CD14-positive monocyte (primary cell): ENCODE results near the gene COG7. TPM values are rescaled to one million over a fixed set of nuclear protein-coding genes. Genes with fewer than 3 reads are reported as not detected.

ENCODE experiments used
- DNase-seq, 3 donors: peaks; one replicate each; pipeline ENCODE4 v3.0.0-alpha.2; 2011 to 2022
- H2AFZ ChIP-seq: 2 replicates; pipeline ENCODE4 v1.6.0; 2012; ENCODE audit warnings: mild to moderate bottlenecking, low read depth, low read length, inconsistent platforms; ENCODE audit not compliant: insufficient read depth, poor library complexity, severe bottlenecking
- H3K27ac ChIP-seq, 2 donors: 1 replicate in 1 of 2; 2 replicates in 1 of 2; pipeline ENCODE4 v1.5.1; 2012 to 2013; ENCODE audit warnings: low read length in 2 of 2, control low read depth in 1 of 2, inconsistent platforms in 1 of 2, low read depth in 1 of 2, mild to moderate bottlenecking in 1 of 2
- H3K27me3 ChIP-seq, 2 donors: one replicate each; pipeline versions ENCODE4 v1.6.0 to v1.6.1; 2011 to 2013; ENCODE audit warnings: low read length in 2 of 2; ENCODE audit not compliant: control insufficient read depth in 2 of 2, insufficient read depth in 2 of 2
- H3K36me3 ChIP-seq, 2 donors: replicated peaks in 1 of 2; 1 replicate in 1 of 2; 2 replicates in 1 of 2; pipeline versions ENCODE4 v1.5.1 to v1.6.1; 2012 to 2013; ENCODE audit warnings: low read length in 2 of 2, control low read depth in 1 of 2, inconsistent platforms in 1 of 2, mild to moderate bottlenecking in 1 of 2; ENCODE audit not compliant: insufficient read depth in 2 of 2, control insufficient read depth in 1 of 2
- H3K4me1 ChIP-seq, 2 donors: 1 replicate in 1 of 2; 2 replicates in 1 of 2; pipeline versions ENCODE4 v1.5.1 to v1.6.1; 2012 to 2013; ENCODE audit warnings: low read length in 2 of 2, control low read depth in 1 of 2, inconsistent platforms in 1 of 2, mild to moderate bottlenecking in 1 of 2, moderate library complexity in 1 of 2; ENCODE audit not compliant: insufficient read depth in 2 of 2, control insufficient read depth in 1 of 2
- H3K4me2 ChIP-seq: replicated peaks from 2 replicates; pipeline ENCODE3; 2012; ENCODE audit warnings: low read length, moderate library complexity, mild to moderate bottlenecking; ENCODE audit not compliant: poor library complexity, severe bottlenecking; ENCODE audit errors: extremely low read depth
- H3K4me3 ChIP-seq, 3 experiments: fragments of 200-600 bp in 1 of 3; sonication (generic) in 1 of 3; replicated peaks in 1 of 3; 1 replicate in 2 of 3; 2 replicates in 1 of 3; pipeline ENCODE4 v1.5.1; 2011 to 2013; ENCODE audit warnings: low read length in 3 of 3, mild to moderate bottlenecking in 3 of 3, control low read depth in 2 of 3, low read depth in 2 of 3, inconsistent platforms in 1 of 3, moderate library complexity in 1 of 3
- H3K79me2 ChIP-seq: 2 replicates; pipeline ENCODE4 v1.6.0; 2012; ENCODE audit warnings: mild to moderate bottlenecking, control low read depth, inconsistent platforms, low read length, moderate library complexity; ENCODE audit not compliant: insufficient read depth
- H3K9ac ChIP-seq: 2 replicates; pipeline ENCODE4 v1.6.0; 2017; ENCODE audit warnings: low read length, mild to moderate bottlenecking; ENCODE audit not compliant: insufficient read depth, poor library complexity, severe bottlenecking
- H3K9me3 ChIP-seq, 2 donors: replicated peaks in 1 of 2; 1 replicate in 1 of 2; 2 replicates in 1 of 2; pipeline versions ENCODE4 v1.5.1 to v1.6.1; 2012 to 2013; ENCODE audit warnings: low read length in 2 of 2, control low read depth in 1 of 2; ENCODE audit not compliant: control insufficient read depth in 1 of 2, insufficient read depth in 1 of 2
- H4K20me1 ChIP-seq: 2 replicates; pipeline ENCODE4 v1.6.0; 2012; ENCODE audit warnings: mild to moderate bottlenecking, low read length, control low read depth, moderate library complexity; ENCODE audit not compliant: insufficient read depth
- H3K27ac Mint-ChIP-seq, 7 donors: one replicate each; pipeline ENCODE4 v1.8.0; 2020; ENCODE audit warnings: mild to moderate bottlenecking in 7 of 7, mixed read lengths in 7 of 7, moderate library complexity in 6 of 7, inconsistent platforms in 2 of 7
- H3K27me3 Mint-ChIP-seq, 3 donors: one replicate each; pipeline ENCODE4 v1.8.0; 2021 to 2022; ENCODE audit warnings: low read depth in 3 of 3, mild to moderate bottlenecking in 3 of 3, mixed read lengths in 3 of 3, moderate library complexity in 3 of 3, inconsistent platforms in 1 of 3
- H3K36me3 Mint-ChIP-seq, 2 donors: one replicate each; pipeline ENCODE4 v1.8.0; 2020; ENCODE audit warnings: mixed read lengths in 2 of 2, inconsistent platforms in 1 of 2, mild to moderate bottlenecking in 1 of 2
- H3K4me1 Mint-ChIP-seq: one replicate; pipeline ENCODE4 v1.8.0; 2020; ENCODE audit warnings: mild to moderate bottlenecking, mixed read lengths
- H3K4me3 Mint-ChIP-seq, 2 donors: one replicate each; pipeline ENCODE4 v1.8.0; 2020; ENCODE audit warnings: mild to moderate bottlenecking in 2 of 2, mixed read lengths in 2 of 2, moderate library complexity in 1 of 2
- H3K9me3 Mint-ChIP-seq, 7 donors: one replicate each; pipeline ENCODE4 v1.8.0; 2020 to 2022; ENCODE audit warnings: mixed read lengths in 7 of 7, mild to moderate bottlenecking in 6 of 7, moderate library complexity in 6 of 7, inconsistent platforms in 2 of 7
- CTCF ChIP-seq: fragments of 200-600 bp; IDR thresholded peaks from one replicate; pipeline ENCODE4 v1.8.0; 2022; ENCODE audit warnings: antibody characterized with exemption, mild to moderate bottlenecking
- WGBS: methylation state at CpG from one replicate; pipeline ENCODE4 v1.1.5; 2013; ENCODE audit warnings: missing lambda C conversion rate; ENCODE audit not compliant: insufficient coverage; 5-methylcytosine and 5-hydroxymethylcytosine counted together
- intact Hi-C, 2 donors: fragments of 100-400 bp; cut with micrococcal nuclease; formaldehyde crosslinking; loops; one replicate each; pipeline versions ENCODE4 v1.15.0 to v1.15.1; 2023
- polyA plus RNA-seq, 3 donors: library from polyadenylated mRNA; depleted of rRNA in 1 of 3; unstranded in 2 of 3; stranded (reverse) in 1 of 3; fragments of 300-500 nt in 2 of 3; fragments of >200 nt in 1 of 3; fragmentation: Illumina TruSeq in 2 of 3; gene quantifications; 1 replicate in 2 of 3; 2 replicates in 1 of 3; pipeline ENCODE4 v1.2.3, GENCODE V29; 2012 to 2021

COG7 gene
- polyA plus RNA-seq, 3 donors, result 6.6 to 28.8 (median 8.0) TPM

- H3K36me3 Mint-ChIP-seq, result peaks cover 54 to 72% of the 10 kb centered on the region in 2 donors
- no peaks in the 10 kb centered on the region for H3K4me1 Mint-ChIP-seq
- no peaks in the 10 kb centered on the region for H3K27me3 ChIP-seq
- no peak overlapping the region for H3K27ac ChIP-seq
- peaks cover 45 to 70% of the 10 kb centered on the region in 2 donors for H3K36me3 ChIP-seq
- no peaks in the 10 kb centered on the region for H3K79me2 ChIP-seq
- H3K4me2 ChIP-seq, result no peak overlapping the region
- WGBS, result 100% methylated on average over 2 of the region's 5 CpGs
- intact Hi-C loops, result no loop called here
- no peaks in the 10 kb centered on the region for H3K27me3 Mint-ChIP-seq
- no peak overlapping the region for H3K9ac ChIP-seq
- no peak overlapping the region for H3K27ac Mint-ChIP-seq
- no peaks in the 10 kb centered on the region for H3K9me3 ChIP-seq
- no peaks in the 10 kb centered on the region for H3K4me1 ChIP-seq
- no peaks in the 10 kb centered on the region for H4K20me1 ChIP-seq
- no peak for TF ChIP-seq CTCF
- DNase-seq, result no peak
- no peaks in the 10 kb centered on the region for H3K9me3 Mint-ChIP-seq
- H2AFZ ChIP-seq, result no peak overlapping the region
- no peak overlapping the region for H3K4me3 Mint-ChIP-seq
- no peak overlapping the region for H3K4me3 ChIP-seq
Observed at GRCh38 chr16:23420011-23420410, 33.0 kb downstream of the COG7 start.

GRCh38 chr16:23416816-23417215, 36.2 kb downstream of the COG7 start:
- Histone ChIP-seq H3K27ac (no peak overlapping the region), H3K4me1 (no peaks in the 10 kb centered on the region), H3K9me3 (no peaks in the 10 kb centered on the region), H4K20me1 (no peaks in the 10 kb centered on the region), H2AFZ (no peak overlapping the region), H3K4me3 (no peak overlapping the region), H3K79me2 (no peaks in the 10 kb centered on the region), H3K27me3 (no peaks in the 10 kb centered on the region), H3K4me2 (no peak overlapping the region), H3K9ac (no peak overlapping the region), H3K36me3 (peaks cover 52 to 88% of the 10 kb centered on the region in 2 donors)
- Mint-ChIP-seq H3K27ac (no peak overlapping the region), H3K27me3 (no peaks in the 10 kb centered on the region), H3K9me3 (no peaks in the 10 kb centered on the region), H3K4me3 (no peak overlapping the region), H3K36me3 (peaks cover 68 to 72% of the 10 kb centered on the region in 2 donors), H3K4me1 (no peaks in the 10 kb centered on the region)
- WGBS, result 97% methylated on average over 7 of the region's 7 CpGs
- intact Hi-C loops, result no loop called here
- DNase-seq, result no peak
- no peak for TF ChIP-seq CTCF
